Peyer's patch (tissue), 4 donors: ENCODE measurements around the gene CD164.

Experiments
- CTCF ChIP-seq, 6 experiments: fragments of 450-650 bp in 4 of 6; fragments of 200-600 bp in 2 of 6; sonication (generic) in 1 of 6; IDR thresholded peaks; one replicate each; pipeline ENCODE4 v1.5.1; 2017 to 2019; ENCODE audit warnings: antibody characterized with exemption in 6 of 6, mild to moderate bottlenecking in 3 of 6, moderate library complexity in 1 of 6
- POLR2A ChIP-seq, 2 donors: fragments of 450-650 bp; IDR thresholded peaks; one replicate each; pipeline ENCODE4 v1.5.1; 2017; ENCODE audit warnings: antibody characterized with exemption in 2 of 2, mild to moderate bottlenecking in 2 of 2, moderate library complexity in 2 of 2

GRCh38 chr6:109388265-109388664 lies 6.0 kb upstream of the CD164 start:
- no peak for TF ChIP-seq POLR2A (IDR thresholded peaks at IDR 0.05)
- TF ChIP-seq CTCF (IDR thresholded peaks at IDR 0.05) = no peak
